IPS-18a (cell line): ENCODE data around the gene MOG.

Experiments used
- H3K27ac ChIP-seq: one replicate; pipeline ENCODE4 v1.5.1; 2013; ENCODE audit warnings: low read length
- H3K27me3 ChIP-seq: one replicate; pipeline ENCODE4 v1.6.1; 2013; ENCODE audit warnings: mild to moderate bottlenecking, low read length; ENCODE audit not compliant: control insufficient read depth, insufficient read depth
- H3K36me3 ChIP-seq: one replicate; pipeline ENCODE4 v1.6.1; 2013; ENCODE audit warnings: low read depth, low read length; ENCODE audit not compliant: control insufficient read depth
- H3K4me1 ChIP-seq: one replicate; pipeline ENCODE4 v1.6.1; 2013; ENCODE audit warnings: low read depth, low read length; ENCODE audit not compliant: control insufficient read depth
- H3K4me3 ChIP-seq: one replicate; pipeline ENCODE4 v1.5.1; 2013; ENCODE audit warnings: low read length
- H3K9ac ChIP-seq: one replicate; pipeline ENCODE4 v1.6.1; 2013; ENCODE audit warnings: mild to moderate bottlenecking, low read length, moderate library complexity
- H3K9me3 ChIP-seq: one replicate; pipeline ENCODE4 v1.6.1; 2013; ENCODE audit warnings: low read depth, low read length; ENCODE audit not compliant: control insufficient read depth

The MOG gene

GRCh38 chr6:29681811-29682210 is 24.9 kb downstream of the MOG start:
- Histone ChIP-seq H3K4me1 (peaks cover 14% of the 10 kb centered on the region), H3K27me3 (no peaks in the 10 kb centered on the region), H3K27ac (no peak overlapping the region), H3K4me3 (no peak overlapping the region), H3K9ac (no peak overlapping the region), H3K36me3 (no peaks in the 10 kb centered on the region), H3K9me3 (no peaks in the 10 kb centered on the region)

- no peak overlapping the region for H3K9ac ChIP-seq
- peaks cover 10% of the 10 kb centered on the region for H3K4me1 ChIP-seq
- no peak overlapping the region for H3K4me3 ChIP-seq
- H3K27me3 ChIP-seq: no peaks in the 10 kb centered on the region
- H3K27ac ChIP-seq: no peak overlapping the region
- no peaks in the 10 kb centered on the region for H3K36me3 ChIP-seq
- H3K9me3 ChIP-seq: no peaks in the 10 kb centered on the region
These were observed 28.9 kb downstream of the MOG start for GRCh38 chr6:29685718-29686326.

GRCh38 chr6:29694637-29695036 is 37.7 kb downstream of the MOG start:
- H3K4me3 ChIP-seq: no peak overlapping the region
- no peak overlapping the region for H3K27ac ChIP-seq
- no peaks in the 10 kb centered on the region for H3K9me3 ChIP-seq
- no peak overlapping the region for H3K9ac ChIP-seq
- peaks cover 4% of the 10 kb centered on the region for H3K4me1 ChIP-seq
- H3K36me3 ChIP-seq: no peaks in the 10 kb centered on the region
- no peaks in the 10 kb centered on the region for H3K27me3 ChIP-seq

GRCh38 chr6:29696147-29697125 is 39.5 kb downstream of the MOG start:
- Histone ChIP-seq H3K9me3 (no peaks in the 10 kb centered on the region), H3K36me3 (no peaks in the 10 kb centered on the region), H3K4me1 (peaks cover 4% of the 10 kb centered on the region), H3K27ac (no peak overlapping the region), H3K4me3 (no peak overlapping the region), H3K9ac (no peak overlapping the region), H3K27me3 (no peaks in the 10 kb centered on the region)

- Histone ChIP-seq H3K9me3 (no peaks in the 10 kb centered on the region), H3K27me3 (no peaks in the 10 kb centered on the region), H3K4me1 (peaks cover 5% of the 10 kb centered on the region), H3K27ac (no peak overlapping the region), H3K36me3 (no peaks in the 10 kb centered on the region), H3K9ac (no peak overlapping the region), H3K4me3 (no peak overlapping the region)
These were observed 45.7 kb downstream of the MOG start for GRCh38 chr6:29702519-29703103.

- Histone ChIP-seq H3K27ac (no peak overlapping the region), H3K27me3 (no peaks in the 10 kb centered on the region), H3K4me3 (no peak overlapping the region)
These were observed 48.7 kb downstream of the MOG start for GRCh38 chr6:29705389-29706231.

GRCh38 chr6:29708432-29709179 is 51.7 kb downstream of the MOG start:
- Histone ChIP-seq H3K4me3 (no peak overlapping the region), H3K27me3 (no peaks in the 10 kb centered on the region), H3K4me1 (peaks cover 5% of the 10 kb centered on the region), H3K9me3 (no peaks in the 10 kb centered on the region), H3K27ac (no peak overlapping the region), H3K9ac (no peak overlapping the region), H3K36me3 (no peaks in the 10 kb centered on the region)

More at GRCh38 chr6:29705389-29706231, 48.7 kb downstream of the MOG start:
- H3K36me3 ChIP-seq: no peaks in the 10 kb centered on the region
- peaks cover 5% of the 10 kb centered on the region for H3K4me1 ChIP-seq
- no peak overlapping the region for H3K9ac ChIP-seq
- no peaks in the 10 kb centered on the region for H3K9me3 ChIP-seq

- no peaks in the 10 kb centered on the region for H3K27me3 ChIP-seq
- H3K4me1 ChIP-seq: peaks cover 5% of the 10 kb centered on the region
- no peak overlapping the region for H3K4me3 ChIP-seq
- H3K9ac ChIP-seq: no peak overlapping the region
- no peak overlapping the region for H3K27ac ChIP-seq
- no peaks in the 10 kb centered on the region for H3K9me3 ChIP-seq
- H3K36me3 ChIP-seq: no peaks in the 10 kb centered on the region
These were observed 52.3 kb downstream of the MOG start for GRCh38 chr6:29709188-29709587.

- Histone ChIP-seq H3K4me3 (no peak overlapping the region), H3K4me1 (peaks cover 5% of the 10 kb centered on the region), H3K27me3 (no peaks in the 10 kb centered on the region), H3K27ac (no peak overlapping the region), H3K36me3 (no peaks in the 10 kb centered on the region), H3K9ac (no peak overlapping the region), H3K9me3 (no peaks in the 10 kb centered on the region)
These were observed 53.5 kb downstream of the MOG start for GRCh38 chr6:29710281-29710941.

- Histone ChIP-seq H3K9ac (no peak overlapping the region), H3K4me1 (no peaks in the 10 kb centered on the region), H3K9me3 (no peaks in the 10 kb centered on the region), H3K27ac (no peak overlapping the region), H3K36me3 (no peaks in the 10 kb centered on the region), H3K27me3 (peaks cover 48% of the 10 kb centered on the region), H3K4me3 (no peak overlapping the region)
These were observed 64.0 kb downstream of the MOG start for GRCh38 chr6:29720863-29721262.
